Activated T-helper 1 cell treated with anti-CD3 and anti-CD28 coated beads, Interleukin-12 subunit alpha, Interleukin-12 subunit beta, Interleukin-2, Interleukin-4 antibody, amounts not matched to agents 30 ng/mL and 10 ng/mL and 1 ng/mL, durations not matched to agents 14 hours and 24 hours and 36 hours (primary cell): Measurements from ENCODE around the gene ABCG2. TPM values are rescaled to one million over a fixed set of nuclear protein-coding genes. Genes with fewer than 3 reads are reported as not detected.

ENCODE experiments used
- DNase-seq: peaks from one replicate; pipeline ENCODE4 v3.0.0; 2021; ENCODE audit warnings: low spot score
- H3K27ac Mint-ChIP-seq: one replicate; pipeline ENCODE4 v1.8.0; 2021; ENCODE audit warnings: mild to moderate bottlenecking, mixed read lengths
- H3K27me3 Mint-ChIP-seq: one replicate; pipeline ENCODE4 v1.8.0; 2022; ENCODE audit warnings: mild to moderate bottlenecking, moderate library complexity, mixed read lengths; ENCODE audit not compliant: insufficient read depth
- H3K36me3 Mint-ChIP-seq: one replicate; pipeline ENCODE4 v1.8.0; 2021; ENCODE audit warnings: low read depth, mixed read lengths
- H3K4me1 Mint-ChIP-seq: one replicate; pipeline ENCODE4 v1.8.0; 2021; ENCODE audit warnings: low read depth, mixed read lengths
- H3K4me3 Mint-ChIP-seq: one replicate; pipeline ENCODE4 v1.8.0; 2021; ENCODE audit warnings: mild to moderate bottlenecking, moderate library complexity, mixed read lengths
- H3K9me3 Mint-ChIP-seq: one replicate; pipeline ENCODE4 v1.8.0; 2021; ENCODE audit warnings: mixed read lengths
- intact Hi-C: fragments of 100-400 bp; cut with micrococcal nuclease; formaldehyde crosslinking; loops from one replicate; pipeline ENCODE4 v1.15.1; 2024
- total RNA-seq: library from RNA; stranded (reverse); gene quantifications from 2 replicates; pipeline ENCODE4 v1.2.3, GENCODE V29; 2022

The ABCG2 gene
- 0.34 TPM in 2 replicates for total RNA-seq

- Mint-ChIP-seq H3K4me1 (peaks cover 17% of the 10 kb centered on the region), H3K27ac (peak within 1 kb of the TSS; percentile 16), H3K27me3 (peaks cover 18% of the 10 kb centered on the region), H3K9me3 (no peaks in the 10 kb centered on the region), H3K36me3 (peaks cover 3% of the 10 kb centered on the region), H3K4me3 (peak within 1 kb of the TSS; percentile 80)
- intact Hi-C loops: loop anchor here (2.0 to 5.0 kb wide), 7 partner anchors 54 to 634 kb away; partner anchors contain the start of genes HERC5, PPM1K and PYURF
- DNase-seq: peak; percentile 46
Measured at GRCh38 chr4:88158489-88159228, at the start of gene ABCG2. Gene ABCG2 (minus strand): TSS chr4:88158639. CDS start chr4:88139995, 18,644 bp downstream.

DNA sequence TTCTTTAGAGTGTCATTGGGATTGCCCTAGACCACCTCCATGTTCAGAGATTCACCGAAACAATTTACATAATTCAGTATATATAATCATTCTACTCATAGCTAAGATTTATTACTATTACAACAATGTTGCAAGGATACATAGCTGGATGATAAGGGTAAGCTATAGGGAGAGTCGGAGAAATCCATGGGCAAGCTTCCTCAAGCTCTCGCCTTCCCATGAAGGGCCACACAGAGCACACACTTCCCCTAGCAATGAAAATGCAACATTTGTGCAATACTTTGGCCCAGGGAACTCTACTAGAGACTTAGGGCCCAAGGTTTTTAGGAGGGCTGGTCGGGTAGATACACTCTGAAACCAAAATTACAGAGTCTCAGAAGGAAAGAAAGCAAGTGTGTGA, 49.7 kb upstream of the ABCG2 start:
- no peak for DNase-seq
- no peaks in the 10 kb centered on the region for H3K4me1 Mint-ChIP-seq
- H3K9me3 Mint-ChIP-seq: no peaks in the 10 kb centered on the region
- H3K4me3 Mint-ChIP-seq: no peak overlapping the region
- no peaks in the 10 kb centered on the region for H3K36me3 Mint-ChIP-seq
- no peak overlapping the region for H3K27ac Mint-ChIP-seq
- peaks cover 11% of the 10 kb centered on the region for H3K27me3 Mint-ChIP-seq
- intact Hi-C loops: no loop called here

GRCh38 chr4:88207171-88207570, 48.7 kb upstream of the ABCG2 start:
- H3K27ac Mint-ChIP-seq: no peak overlapping the region

GRCh38 chr4:88204882-88205281, 46.4 kb upstream of the ABCG2 start:
- Mint-ChIP-seq H3K9me3 (no peaks in the 10 kb centered on the region), H3K27me3 (peaks cover 18% of the 10 kb centered on the region), H3K4me1 (no peaks in the 10 kb centered on the region), H3K4me3 (no peak overlapping the region), H3K36me3 (no peaks in the 10 kb centered on the region), H3K27ac (no peak overlapping the region)
- intact Hi-C loops: no loop called here
- no peak for DNase-seq

More at GRCh38 chr4:88207171-88207570, 48.7 kb upstream of the ABCG2 start:
- Mint-ChIP-seq H3K36me3 (no peaks in the 10 kb centered on the region), H3K9me3 (no peaks in the 10 kb centered on the region), H3K4me3 (no peak overlapping the region), H3K4me1 (no peaks in the 10 kb centered on the region), H3K27me3 (peaks cover 11% of the 10 kb centered on the region)
- DNase-seq: no peak
- intact Hi-C loops: no loop called here

- no peaks in the 10 kb centered on the region for H3K9me3 Mint-ChIP-seq
- H3K27me3 Mint-ChIP-seq: peaks cover 16% of the 10 kb centered on the region
- no peak overlapping the region for H3K4me3 Mint-ChIP-seq
- DNase-seq: no peak
- intact Hi-C loops: no loop called here
- H3K36me3 Mint-ChIP-seq: no peaks in the 10 kb centered on the region
- H3K4me1 Mint-ChIP-seq: no peaks in the 10 kb centered on the region
- no peak overlapping the region for H3K27ac Mint-ChIP-seq
Measured at GRCh38 chr4:88202443-88202842, 44.0 kb upstream of the ABCG2 start.

DNA sequence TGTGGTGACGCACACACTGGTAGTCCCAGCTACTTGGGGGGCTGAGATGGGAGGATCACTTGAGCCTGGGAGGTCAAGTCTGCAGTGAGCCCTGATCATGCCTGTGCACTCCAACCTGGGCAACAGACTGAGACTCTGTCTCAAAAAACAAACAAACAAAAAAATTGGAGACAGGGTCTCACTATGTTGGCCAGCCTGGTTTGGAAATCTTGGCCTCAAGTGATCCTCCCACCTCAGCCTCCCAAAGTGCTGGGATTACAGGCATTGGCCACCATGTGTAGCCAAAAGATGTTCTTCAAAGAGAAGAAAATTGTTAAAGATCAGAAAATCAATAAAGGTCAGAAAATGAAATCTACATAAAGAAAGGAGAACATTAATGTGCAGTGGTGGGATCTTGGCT, 41.7 kb upstream of the ABCG2 start:
- Mint-ChIP-seq H3K27ac (no peak overlapping the region), H3K4me1 (no peaks in the 10 kb centered on the region)
- intact Hi-C loops: no loop called here

GRCh38 chr4:88196523-88197185, 38.2 kb upstream of the ABCG2 start:
- Mint-ChIP-seq H3K4me1 (no peaks in the 10 kb centered on the region), H3K4me3 (no peak overlapping the region), H3K9me3 (no peaks in the 10 kb centered on the region), H3K27me3 (peaks cover 7% of the 10 kb centered on the region), H3K27ac (no peak overlapping the region), H3K36me3 (no peaks in the 10 kb centered on the region)
- intact Hi-C loops: no loop called here
- no peak for DNase-seq

More for the DNA sequence above, 41.7 kb upstream of the ABCG2 start:
- H3K9me3 Mint-ChIP-seq: no peaks in the 10 kb centered on the region
- no peak for DNase-seq
- H3K27me3 Mint-ChIP-seq: peaks cover 13% of the 10 kb centered on the region
- no peak overlapping the region for H3K4me3 Mint-ChIP-seq
- no peaks in the 10 kb centered on the region for H3K36me3 Mint-ChIP-seq

GRCh38 chr4:88196013-88196365, 37.5 kb upstream of the ABCG2 start:
- H3K27me3 Mint-ChIP-seq: peaks cover 2% of the 10 kb centered on the region
- no peaks in the 10 kb centered on the region for H3K9me3 Mint-ChIP-seq
- H3K36me3 Mint-ChIP-seq: no peaks in the 10 kb centered on the region
- no peak for DNase-seq
- intact Hi-C loops: no loop called here
- no peaks in the 10 kb centered on the region for H3K4me1 Mint-ChIP-seq
- H3K4me3 Mint-ChIP-seq: no peak overlapping the region
- H3K27ac Mint-ChIP-seq: no peak overlapping the region

- Mint-ChIP-seq H3K4me1 (no peaks in the 10 kb centered on the region), H3K4me3 (no peak overlapping the region), H3K36me3 (no peaks in the 10 kb centered on the region), H3K27ac (no peak overlapping the region), H3K9me3 (no peaks in the 10 kb centered on the region), H3K27me3 (no peaks in the 10 kb centered on the region)
- intact Hi-C loops: no loop called here
- no peak for DNase-seq
Measured at GRCh38 chr4:88195328-88196012, 37.0 kb upstream of the ABCG2 start.

GRCh38 chr4:88191404-88191803, 33.0 kb upstream of the ABCG2 start:
- no peak overlapping the region for H3K27ac Mint-ChIP-seq
- no peak overlapping the region for H3K4me3 Mint-ChIP-seq
- no peaks in the 10 kb centered on the region for H3K36me3 Mint-ChIP-seq
- H3K9me3 Mint-ChIP-seq: no peaks in the 10 kb centered on the region
- no peaks in the 10 kb centered on the region for H3K4me1 Mint-ChIP-seq
- H3K27me3 Mint-ChIP-seq: no peaks in the 10 kb centered on the region
- DNase-seq: no peak
- intact Hi-C loops: no loop called here

GRCh38 chr4:88189881-88190585, 31.6 kb upstream of the ABCG2 start:
- Mint-ChIP-seq H3K4me3 (no peak overlapping the region), H3K27ac (no peak overlapping the region), H3K9me3 (no peaks in the 10 kb centered on the region), H3K36me3 (no peaks in the 10 kb centered on the region), H3K4me1 (no peaks in the 10 kb centered on the region), H3K27me3 (peaks cover 2% of the 10 kb centered on the region)
- intact Hi-C loops: no loop called here
- no peak for DNase-seq

GRCh38 chr4:88189418-88189738, 30.9 kb upstream of the ABCG2 start:
- Mint-ChIP-seq H3K4me1 (no peaks in the 10 kb centered on the region), H3K27ac (no peak overlapping the region), H3K36me3 (no peaks in the 10 kb centered on the region), H3K9me3 (no peaks in the 10 kb centered on the region), H3K4me3 (no peak overlapping the region), H3K27me3 (peaks cover 5% of the 10 kb centered on the region)
- intact Hi-C loops: no loop called here
- no peak for DNase-seq
